Erythroblast (primary cell): ENCODE measurements around the gene GYPC.

Source experiments
- GATA1 ChIP-seq: IDR thresholded peaks from 2 replicates; pipeline ENCODE4 v1.6.1; 2011; ENCODE audit warnings: low read depth, mild to moderate bottlenecking, control low read depth, low read length, moderate library complexity
- POLR2A ChIP-seq: IDR thresholded peaks from 2 replicates; pipeline ENCODE4 v1.6.1; 2011; ENCODE audit warnings: mild to moderate bottlenecking, low read length

DNA sequence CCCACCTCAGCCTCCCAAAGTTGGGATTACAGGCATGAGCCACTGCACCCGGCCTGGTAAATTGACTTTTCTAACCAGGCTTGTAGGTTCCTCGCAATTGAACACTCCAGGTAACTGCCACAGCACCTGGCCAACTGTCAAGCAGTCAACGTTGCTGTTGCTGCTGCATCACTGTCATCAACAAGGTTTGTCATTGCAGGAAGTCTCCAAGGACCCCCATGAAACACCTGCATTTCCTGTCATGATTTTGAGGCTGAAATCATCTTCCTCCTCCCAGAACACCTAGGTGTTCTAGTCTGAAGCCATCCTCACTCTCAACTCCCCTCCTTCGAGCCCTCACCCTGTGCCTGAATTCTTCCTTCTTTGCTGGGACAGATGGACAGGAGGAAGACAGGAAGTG, 29.7 kb downstream of the GYPC start:
- TF ChIP-seq POLR2A (no peak), GATA1 (no peak)
